Fibroblast of pulmonary artery (primary cell): ENCODE results near the gene SNTA1.
"Not testable (repeated sequence)": the region's sequence is repeated elsewhere in the genome, so short reads cannot be mapped to it uniquely, and the experiment has no call there.

Experiments used
- DNase-seq: peaks from one replicate; pipeline ENCODE4 v3.0.0-alpha.2; 2010; ENCODE audit warnings: low read depth
- H3K4me3 ChIP-seq: replicated peaks from 2 replicates; pipeline ENCODE4 v1.5.1; 2011; ENCODE audit warnings: low read depth, mild to moderate bottlenecking, control low read depth, low read length, moderate library complexity
- CTCF ChIP-seq: IDR thresholded peaks from 2 replicates; pipeline ENCODE4 v1.5.1; 2011; ENCODE audit warnings: mild to moderate bottlenecking, control low read depth, low read length, inconsistent platforms; ENCODE audit errors: missing control alignments

Gene SNTA1

DNA sequence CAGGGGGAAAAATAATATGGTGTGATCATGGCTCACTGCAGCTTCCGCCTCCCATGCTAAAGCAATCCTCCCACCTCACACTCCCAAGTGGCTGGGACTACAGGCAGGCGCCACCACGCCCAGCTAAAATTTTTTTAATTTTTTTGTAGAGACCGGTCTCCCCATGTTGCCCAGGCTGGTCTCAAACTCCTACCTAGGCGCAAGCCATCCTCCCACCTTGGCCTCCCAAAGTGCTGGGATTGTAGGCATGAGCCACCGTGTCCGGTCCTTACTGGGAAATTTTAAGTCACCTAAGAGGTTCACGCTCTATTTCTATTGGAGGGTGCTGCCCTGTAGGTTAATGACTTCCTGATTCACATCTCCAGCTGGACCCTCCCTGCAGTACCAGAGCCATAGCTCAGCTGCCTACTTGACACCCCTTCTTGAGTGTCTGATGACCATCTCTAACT is 41.6 kb downstream of the SNTA1 start:
- DNase-seq = peak; percentile 29
- peak overlapping the region; percentile 98 for H3K4me3 ChIP-seq
- no peak for TF ChIP-seq CTCF

DNA sequence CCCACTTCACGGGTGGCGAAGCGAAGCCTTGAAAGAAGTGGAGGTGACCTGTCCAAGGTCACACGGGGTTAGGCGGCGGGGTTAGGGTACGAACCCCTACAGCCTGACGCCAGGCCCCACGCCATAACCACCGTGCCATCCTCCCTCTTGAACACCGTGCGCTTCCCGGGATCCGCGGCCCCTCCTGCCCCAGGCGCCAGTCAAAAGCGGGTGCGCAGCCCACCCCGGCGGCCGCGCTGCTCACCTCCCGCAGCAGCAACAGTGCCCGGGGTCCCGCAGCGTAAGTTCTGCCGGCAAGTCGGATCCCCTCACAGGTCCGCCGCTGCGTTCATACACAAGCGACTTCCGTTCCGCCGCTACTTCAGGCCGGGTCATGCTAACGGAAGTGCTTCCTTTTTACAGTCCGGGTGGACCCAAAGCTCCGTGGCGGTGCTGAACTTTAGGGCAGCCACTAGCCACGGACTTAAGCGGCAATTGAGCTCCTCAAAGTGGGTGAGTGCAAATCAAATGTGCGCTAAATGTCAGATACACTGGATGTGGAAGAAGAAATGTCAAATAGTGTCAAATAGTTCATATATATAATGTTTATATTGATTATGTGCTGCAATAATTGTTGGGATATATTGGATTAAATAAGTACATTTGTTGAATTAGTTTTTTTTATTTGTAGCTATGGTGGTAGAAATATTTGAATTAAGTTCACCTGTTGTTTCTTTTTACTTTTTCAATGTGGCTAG is 42.2 kb downstream of the SNTA1 start, which contains the start of gene CDK5RAP1:
CDK5RAP1 (minus strand) TSS at position 336 of the 737 bp plus-strand sequence. CDS start 4,455 bp downstream, outside the sequence.
- DNase-seq = peak; percentile 95
- TF ChIP-seq CTCF = no peak
- H3K4me3 ChIP-seq = peak within 1 kb of the TSS; percentile 98

DNA sequence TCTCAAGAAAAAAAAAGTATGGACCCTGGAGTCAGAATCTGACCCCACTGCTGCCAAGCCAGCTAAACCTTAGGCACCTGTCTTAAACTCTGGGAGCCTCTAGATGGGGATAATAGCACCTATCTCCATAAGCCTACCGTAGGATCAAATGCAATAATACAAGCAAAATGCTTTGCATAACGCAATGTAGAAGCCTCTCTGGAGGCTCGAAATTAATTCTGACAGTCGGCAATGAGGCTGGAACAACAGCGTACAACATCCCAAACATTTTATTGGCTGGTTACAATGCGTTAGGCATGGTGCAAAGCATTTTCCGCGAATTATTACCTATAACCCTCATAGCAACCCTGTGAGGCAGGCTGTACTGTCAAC is 42.8 kb downstream of the SNTA1 start:
- no peak for DNase-seq
- TF ChIP-seq CTCF = peak; percentile 8
- peak overlapping the region; percentile 98 for H3K4me3 ChIP-seq

DNA sequence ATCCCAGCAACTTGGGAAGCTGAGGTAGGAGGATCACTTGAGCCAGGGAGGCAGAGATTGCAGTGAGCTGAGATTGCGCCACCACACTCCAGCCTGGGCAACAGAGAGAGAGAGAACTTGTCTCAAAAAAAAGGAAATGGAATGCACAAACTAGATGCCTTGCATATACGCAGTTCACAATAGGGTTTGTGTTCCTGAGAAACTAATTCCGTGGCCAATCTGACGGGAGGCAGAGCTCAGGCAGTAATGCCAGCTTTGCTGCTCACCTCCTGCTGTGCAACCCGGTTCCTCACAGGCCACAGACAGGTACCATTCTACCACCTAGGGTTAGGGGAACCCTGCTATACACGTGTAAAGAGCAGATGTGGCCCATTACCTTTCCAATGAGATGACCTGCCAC is 43.6 kb downstream of the SNTA1 start:
- H3K4me3 ChIP-seq = peak overlapping the region; percentile 98
- TF ChIP-seq CTCF = no peak
- DNase-seq = peak; percentile 29

DNA sequence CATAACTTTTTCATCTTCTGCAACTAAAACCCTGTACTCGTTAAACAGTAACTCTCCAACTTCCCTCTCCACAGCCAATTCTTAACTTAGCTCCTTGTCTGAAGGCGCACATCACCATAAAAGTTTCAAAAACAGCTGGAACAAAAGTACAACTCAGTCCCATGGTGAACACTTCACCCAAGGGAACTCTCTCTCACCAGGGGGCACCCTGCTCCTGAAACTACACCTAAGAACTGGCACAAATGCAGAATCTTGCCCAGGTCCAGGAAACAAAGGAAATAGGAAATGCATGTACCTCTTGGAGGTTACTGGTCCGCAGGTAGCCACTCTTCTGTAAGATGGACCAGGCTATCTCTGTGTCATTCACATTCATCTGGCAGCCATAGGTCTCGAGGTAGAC is 48.8 kb downstream of the SNTA1 start:
- H3K4me3 ChIP-seq = no peak overlapping the region
- DNase-seq = no peak
- peak; percentile 24 for TF ChIP-seq CTCF

DNA sequence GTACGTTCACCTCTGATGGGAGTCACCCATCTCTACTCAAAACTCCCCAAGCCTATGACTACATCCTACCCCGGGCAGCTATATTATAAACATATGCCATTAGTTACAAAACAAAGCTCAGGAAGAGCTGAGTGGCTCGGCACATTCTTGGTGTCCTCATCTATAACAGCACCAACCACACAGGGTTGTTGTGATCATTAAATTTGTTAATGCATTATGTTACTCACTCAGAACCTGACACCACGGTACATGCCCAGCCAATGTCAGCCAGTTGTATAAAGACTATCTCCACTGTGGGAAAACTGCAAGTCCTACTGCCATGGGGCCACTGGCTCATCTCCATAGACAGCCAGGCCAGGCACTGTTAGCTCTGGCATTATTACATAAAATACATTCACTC is 50.0 kb downstream of the SNTA1 start:
- no peak overlapping the region for H3K4me3 ChIP-seq
- no peak for TF ChIP-seq CTCF
- DNase-seq = no peak

DNA sequence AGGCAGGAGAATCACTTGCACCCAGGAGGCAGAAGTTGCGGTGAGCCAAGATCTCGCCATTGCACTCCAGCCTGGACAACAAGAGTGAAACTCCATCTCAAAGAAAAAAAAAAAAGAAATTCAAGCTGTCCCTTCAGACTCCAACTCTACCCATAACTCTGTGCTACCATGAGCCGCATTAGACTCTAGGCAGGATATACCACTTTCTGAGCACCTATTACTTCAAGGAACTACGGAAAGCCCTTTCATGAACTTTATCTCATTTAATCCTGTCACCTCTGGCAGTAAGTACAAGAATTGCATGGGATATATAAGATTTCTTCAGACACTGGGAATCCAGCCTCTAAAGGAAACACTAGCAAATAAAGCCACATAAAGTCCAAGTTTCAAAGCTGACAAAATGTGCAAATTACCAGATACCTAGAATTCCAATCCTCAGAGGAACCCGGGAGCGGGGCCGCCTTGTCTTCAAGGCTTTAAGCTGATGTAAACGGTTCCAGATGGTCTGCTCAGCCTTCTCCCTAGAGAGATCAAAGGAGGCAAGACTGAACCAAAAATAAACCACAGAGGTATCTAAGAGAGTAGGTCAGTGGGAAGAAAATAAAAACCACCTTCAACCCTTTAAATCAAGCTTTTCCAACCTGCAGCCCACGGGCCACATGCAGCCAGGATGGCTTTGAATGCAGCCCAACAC is 51.7 kb downstream of the SNTA1 start:
- no peak for DNase-seq
- TF ChIP-seq CTCF = no peak

GRCh38 chr20:33389326-33389725 is 54.2 kb downstream of the SNTA1 start:
- H3K4me3 ChIP-seq, DNase-seq: not testable (repeated sequence)

More for the DNA sequence above, 51.7 kb downstream of the SNTA1 start:
- H3K4me3 ChIP-seq = no peak overlapping the region
